K562 (cell line): Measurements from ENCODE around the gene GNPAT.

Experiments
- HCFC1 ChIP-seq: IDR thresholded peaks from 2 replicates; pipeline ENCODE4 v1.6.1; 2012; ENCODE audit warnings: low read depth, low read length, improper control_type of control experiment
- RNF2 ChIP-seq: sonication (generic); IDR thresholded peaks from 2 replicates; pipeline ENCODE4 v1.6.1; 2016
- ZNF282 ChIP-seq: sonication (generic); formaldehyde crosslinking; IDR thresholded peaks from 2 replicates; pipeline ENCODE4 v1.8.1; 2023; ENCODE audit warnings: missing genetic modification reagents
- ZNF639 ChIP-seq, 2 experiments: fragments of 200-800 bp in 1 of 2; sonication (Bioruptor generic) in 1 of 2; sonication (generic) in 1 of 2; formaldehyde crosslinking in 1 of 2; IDR thresholded peaks in 1 of 2; conservative IDR thresholded peaks in 1 of 2; 2 replicates each; pipeline versions ENCODE4 v1.5.0 to v1.6.1; 2016 to 2020; ENCODE audit warnings: missing compliant biosample characterization in 1 of 2, missing genetic modification characterization in 1 of 2, missing genetic modification reagents in 1 of 2

DNA sequence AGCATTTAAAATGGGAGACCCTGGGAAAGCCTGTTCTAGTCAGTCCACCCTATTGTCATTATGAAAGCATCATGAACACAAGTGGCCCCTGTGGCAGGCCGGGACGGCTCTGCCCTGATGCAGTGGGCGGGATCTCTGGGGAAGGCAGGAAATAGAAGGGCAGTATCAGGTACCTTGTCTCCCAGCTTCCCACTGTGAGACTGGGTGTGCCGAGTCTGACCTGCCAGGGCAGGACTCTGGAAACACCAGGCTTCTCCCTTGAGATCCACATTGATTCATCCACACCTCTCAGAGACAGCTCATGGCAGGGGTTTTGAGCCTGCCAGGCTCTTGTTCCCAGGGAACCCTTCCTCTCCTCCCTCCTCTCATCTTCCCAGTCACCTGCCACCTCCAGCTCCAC is 24.5 kb upstream of the GNPAT start:
- TF ChIP-seq ZNF282 (CRISPR knock-in tag) = no peak
- TF ChIP-seq RNF2 = no peak
- no peak for TF ChIP-seq HCFC1
- TF ChIP-seq ZNF639 (CRISPR knock-in tag; conservative IDR thresholded peaks at IDR 0.05 in 1 of 2, IDR thresholded peaks at IDR 0.05 in 1 of 2) = no peak
